GM19438 (cell line): ENCODE data around the gene SAA1.

Source experiments
- ATAC-seq: cut with Tn5 transposase; IDR thresholded peaks from one replicate; pipeline ENCODE4 v1.9.1; 2021; ENCODE audit warnings: low read depth; ENCODE audit not compliant: unreplicated experiment

Gene SAA1

GRCh38 chr11:18265949-18266348 lies at the start of gene SAA1:
Gene SAA1, plus strand, starts transcription at chr11:18266264. Its CDS starts 624 bp downstream, at chr11:18266888.
- no peak for ATAC-seq

GRCh38 chr11:18221274-18221876 lies 44.7 kb upstream of the SAA1 start:
- no peak for ATAC-seq

GRCh38 chr11:18222814-18223421 lies 43.1 kb upstream of the SAA1 start:
- ATAC-seq: no peak

GRCh38 chr11:18223591-18224387 lies 42.3 kb upstream of the SAA1 start:
- no peak for ATAC-seq

- ATAC-seq: no peak
Measured at GRCh38 chr11:18225913-18226312, 40.2 kb upstream of the SAA1 start.

GRCh38 chr11:18229501-18229900 lies 36.6 kb upstream of the SAA1 start:
- peak; percentile 96 for ATAC-seq

- ATAC-seq: no peak
Measured at GRCh38 chr11:18230859-18231258, 35.2 kb upstream of the SAA1 start.

- no peak for ATAC-seq
Measured at GRCh38 chr11:18233912-18234311, 32.2 kb upstream of the SAA1 start.

GRCh38 chr11:18235394-18236334 lies 30.4 kb upstream of the SAA1 start:
- ATAC-seq: no peak

- no peak for ATAC-seq
Measured at GRCh38 chr11:18236664-18237356, 29.3 kb upstream of the SAA1 start, which contains the start of gene SAA4. Gene SAA4, minus strand, starts transcription at chr11:18236802. Its CDS starts 876 bp downstream, at chr11:18235926.

- ATAC-seq: no peak
Measured at GRCh38 chr11:18239655-18240054, 26.4 kb upstream of the SAA1 start.

GRCh38 chr11:18243783-18244362 lies 22.2 kb upstream of the SAA1 start:
- ATAC-seq: no peak

- ATAC-seq: no peak
Measured at GRCh38 chr11:18245396-18245795, 20.7 kb upstream of the SAA1 start.

GRCh38 chr11:18246379-18247190 lies 19.5 kb upstream of the SAA1 start:
- ATAC-seq: peak; percentile 85

GRCh38 chr11:18247191-18247581 lies 18.9 kb upstream of the SAA1 start:
- ATAC-seq: peak; percentile 11

GRCh38 chr11:18248561-18248960 lies 17.5 kb upstream of the SAA1 start, which contains the start of gene SAA2:
Gene SAA2, minus strand, starts transcription at chr11:18248668. Its CDS starts 657 bp downstream, at chr11:18248011.
- no peak for ATAC-seq

GRCh38 chr11:18253233-18253632 lies 12.8 kb upstream of the SAA1 start:
- no peak for ATAC-seq

GRCh38 chr11:18253778-18254338 lies 12.2 kb upstream of the SAA1 start:
- ATAC-seq: no peak
